Pancreas (tissue), 10 donors: ENCODE data around the gene ARHGAP26. TPM values are rescaled to one million over a fixed set of nuclear protein-coding genes. Genes with fewer than 3 reads are reported as not detected.

Experiments used
- ATAC-seq, 4 donors: fragments of 200-7000 bp; cut with Tn5 transposase; one replicate each; pipeline versions ENCODE4 v1.8.0 to v1.9.1; 2020; ENCODE audit warnings: mild to moderate bottlenecking in 4 of 4, moderate library complexity in 4 of 4
- DNase-seq, 6 donors: peaks; one replicate each; pipeline ENCODE4 v3.0.0-alpha.2; 2020
- FAIRE-seq: peaks from 2 replicates; lab custom pipeline; 2012; peaks lifted over from hg19 to GRCh38; lab: Jason Lieb, UNC
- H3K27ac ChIP-seq, 4 donors: fragments of 200-600 bp; sonication (generic); 1 replicate in 3 of 4; 2 replicates in 1 of 4; pipeline versions ENCODE4 v1.5.0 to v1.8.0; 2020
- H3K27me3 ChIP-seq, 4 donors: fragments of 200-600 bp; one replicate each; pipeline ENCODE4 v1.8.0; 2021
- H3K36me3 ChIP-seq, 3 donors: fragments of 200-600 bp; sonication (generic) in 1 of 3; one replicate each; pipeline versions ENCODE4 v1.5.0 to v1.8.0; 2020 to 2021
- H3K4me1 ChIP-seq, 3 donors: fragments of 200-600 bp; one replicate each; pipeline ENCODE4 v1.8.0; 2021
- H3K4me3 ChIP-seq, 4 donors: fragments of 200-600 bp; sonication (generic) in 2 of 4; one replicate each; pipeline versions ENCODE4 v1.5.0 to v1.8.0; 2020 to 2021
- H3K9me3 ChIP-seq, 4 donors: fragments of 200-600 bp; one replicate each; pipeline ENCODE4 v1.8.0; 2021
- WGBS, 2 donors: extraction: QIAGEN DNeasy Blood & Tissue Kit; methylation state at CpG; one replicate each; pipeline ENCODE4 v1.1.7; 2013; 5-methylcytosine and 5-hydroxymethylcytosine counted together
- intact Hi-C, 3 donors: fragments of 100-400 bp; cut with DNase I; formaldehyde crosslinking; loops; one replicate each; pipeline versions ENCODE4 v1.11.1 to v1.14.2; 2022
- polyA plus RNA-seq, 2 donors: library from polyadenylated mRNA; stranded (reverse); fragments of 200-250 nt; gene quantifications; one replicate each; pipeline ENCODE4 v1.2.3, GENCODE V29; 2013
- total RNA-seq, 6 donors: library from RNA; stranded (reverse); fragmentation: NEBNext Ultra II Directional in 4 of 6; extraction: Animal tissue kit (Norgen Biotek cat#: 25700) in 4 of 6; gene quantifications; one replicate each; pipeline versions ENCODE4 v1.2.1 to v1.2.4, GENCODE V29; 2021 to 2023
- TF ChIP-seq, protein P1 (sequence below), 4 donors: fragments of 200-600 bp; sonication (generic) in 3 of 4; IDR thresholded peaks; one replicate each; pipeline versions ENCODE4 v1.5.0 to v1.8.0; 2021; ENCODE audit warnings: antibody characterized with exemption in 4 of 4
- donor health status: healthy with polysubstance abuse.
- donor health status: DM: no; HTN: no; CAD: no; lungs with moderate emphysema.
- donor health status: DM: no; HTN: no; CAD: no.
- donor health status: control.
- donor health status: control.
- donor health status: Bipolar disorder and iron deficiency.
- donor health status: DM: yes; HTN: yes; CAD: no.
- donor health status: DM: no; HTN: no; CAD: no.
- donor health status: DM: no; HTN: no; CAD: no.
- donor health status: DM: yes; HTN: yes; CAD: no.

Gene ARHGAP26
- total and polyA plus RNA-seq, 8 donors: 3.0 to 28.1 (median 10.3) TPM

DNA sequence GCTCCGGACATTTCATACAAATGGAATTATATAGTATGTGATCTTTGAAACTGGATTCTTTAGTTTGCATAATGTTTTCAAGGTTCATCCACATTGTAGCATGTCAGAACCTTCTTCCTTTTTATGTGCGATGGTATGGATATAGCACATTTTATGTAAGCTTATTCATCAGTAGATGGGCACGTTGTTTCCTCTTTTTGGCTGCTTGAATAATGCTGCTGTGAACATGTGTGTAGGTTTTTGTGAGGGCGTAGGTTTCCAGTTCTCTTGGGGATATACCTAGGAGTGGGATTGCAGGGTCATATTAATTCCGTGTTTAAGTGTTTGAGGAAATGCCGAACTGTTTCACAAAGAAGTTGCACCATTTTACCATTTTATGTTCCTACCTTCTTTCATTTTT is 445.5 kb downstream of the ARHGAP26 start:
- no peak overlapping the region for H3K4me3 ChIP-seq
- no peaks in the 10 kb centered on the region for H3K36me3 ChIP-seq
- ATAC-seq: no peak
- no peak for FAIRE-seq
- intact Hi-C loops: no loop called here
- no peaks in the 10 kb centered on the region for H3K4me1 ChIP-seq
- 90 to 93% methylated on average over 6 of the region's 6 CpGs for WGBS, 2 donors
- H3K9me3 ChIP-seq: no peaks in the 10 kb centered on the region
- H3K27ac ChIP-seq: no peak overlapping the region
- TF ChIP-seq, protein P1, sequence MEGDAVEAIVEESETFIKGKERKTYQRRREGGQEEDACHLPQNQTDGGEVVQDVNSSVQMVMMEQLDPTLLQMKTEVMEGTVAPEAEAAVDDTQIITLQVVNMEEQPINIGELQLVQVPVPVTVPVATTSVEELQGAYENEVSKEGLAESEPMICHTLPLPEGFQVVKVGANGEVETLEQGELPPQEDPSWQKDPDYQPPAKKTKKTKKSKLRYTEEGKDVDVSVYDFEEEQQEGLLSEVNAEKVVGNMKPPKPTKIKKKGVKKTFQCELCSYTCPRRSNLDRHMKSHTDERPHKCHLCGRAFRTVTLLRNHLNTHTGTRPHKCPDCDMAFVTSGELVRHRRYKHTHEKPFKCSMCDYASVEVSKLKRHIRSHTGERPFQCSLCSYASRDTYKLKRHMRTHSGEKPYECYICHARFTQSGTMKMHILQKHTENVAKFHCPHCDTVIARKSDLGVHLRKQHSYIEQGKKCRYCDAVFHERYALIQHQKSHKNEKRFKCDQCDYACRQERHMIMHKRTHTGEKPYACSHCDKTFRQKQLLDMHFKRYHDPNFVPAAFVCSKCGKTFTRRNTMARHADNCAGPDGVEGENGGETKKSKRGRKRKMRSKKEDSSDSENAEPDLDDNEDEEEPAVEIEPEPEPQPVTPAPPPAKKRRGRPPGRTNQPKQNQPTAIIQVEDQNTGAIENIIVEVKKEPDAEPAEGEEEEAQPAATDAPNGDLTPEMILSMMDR (IDR thresholded peaks at IDR 0.05): no peak
- H3K27me3 ChIP-seq: no peaks in the 10 kb centered on the region
- DNase-seq: no peak

DNA sequence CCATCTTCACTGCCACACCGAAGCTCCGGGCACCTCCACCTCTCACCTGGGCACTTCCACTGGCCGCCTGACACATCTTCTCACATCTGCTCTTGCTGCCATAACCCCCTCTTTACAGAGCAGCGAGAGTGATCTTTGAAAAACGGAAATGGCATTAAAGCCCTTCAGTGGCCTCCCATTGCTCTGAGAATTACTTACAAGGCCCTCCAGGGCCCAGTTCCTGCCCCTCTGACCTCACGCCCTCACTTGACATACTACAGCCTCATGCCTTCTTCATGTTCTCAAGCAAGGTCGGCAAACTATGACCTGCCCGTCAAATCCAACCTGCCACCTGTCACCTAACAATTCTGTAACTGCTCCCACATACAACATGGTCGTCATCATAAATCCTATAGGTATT is 446.0 kb downstream of the ARHGAP26 start:
- DNase-seq (no peak), ATAC-seq (no peak), FAIRE-seq (no peak)
- Histone ChIP-seq H3K4me1 (no peaks in the 10 kb centered on the region), H3K27ac (no peak overlapping the region), H3K27me3 (no peaks in the 10 kb centered on the region), H3K36me3 (no peaks in the 10 kb centered on the region), H3K9me3 (no peaks in the 10 kb centered on the region), H3K4me3 (no peak overlapping the region)
- WGBS, 2 donors: 80 to 87% methylated on average over 9 of the region's 9 CpGs
- TF ChIP-seq, protein P1 (IDR thresholded peaks at IDR 0.05): no peak
- intact Hi-C loops: no loop called here

DNA sequence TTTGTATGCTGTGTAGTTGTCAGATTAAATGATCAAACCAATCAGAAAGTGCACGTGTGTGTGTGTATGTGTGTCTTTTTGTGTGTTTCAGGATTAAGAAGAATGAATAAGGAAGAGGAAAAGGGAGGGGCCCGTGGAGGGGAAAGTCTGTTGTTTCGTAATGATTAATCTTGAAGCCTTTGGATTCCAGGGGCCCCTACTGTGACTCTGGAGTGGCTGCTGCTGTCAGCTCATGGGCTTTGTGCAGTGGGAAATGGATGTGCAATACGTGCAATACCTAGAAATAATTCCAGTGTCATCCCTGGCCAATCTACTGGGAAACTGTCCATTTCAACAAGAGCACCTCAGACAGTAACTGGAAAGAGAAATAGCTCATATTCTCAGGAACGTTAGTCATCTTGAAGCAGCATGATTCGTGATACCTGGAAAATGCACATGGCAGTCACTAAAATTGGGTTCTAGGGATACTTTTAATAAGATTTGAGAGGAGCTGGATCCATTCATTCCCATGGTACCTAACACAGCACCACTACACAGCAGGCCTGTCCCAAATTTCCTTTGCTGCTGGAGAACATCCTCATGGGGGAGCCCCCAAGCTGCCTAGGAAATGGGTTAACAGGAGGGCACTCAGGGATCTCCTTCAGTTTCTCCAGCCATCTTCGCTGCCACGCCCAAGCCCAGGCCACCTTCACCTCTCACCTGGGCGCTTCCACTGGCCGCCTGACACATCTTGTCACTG is 447.1 kb downstream of the ARHGAP26 start:
- ATAC-seq (no peak), DNase-seq (no peak), FAIRE-seq (no peak)
- H3K4me1 ChIP-seq: no peaks in the 10 kb centered on the region
- no peak overlapping the region for H3K27ac ChIP-seq
- intact Hi-C loops: no loop called here
- H3K9me3 ChIP-seq: no peaks in the 10 kb centered on the region
- H3K27me3 ChIP-seq: no peaks in the 10 kb centered on the region
- H3K36me3 ChIP-seq: no peaks in the 10 kb centered on the region
- H3K4me3 ChIP-seq: no peak overlapping the region
- 79 to 84% methylated on average over 10 of the region's 10 CpGs for WGBS, 2 donors
- TF ChIP-seq, protein P1 (IDR thresholded peaks at IDR 0.05): no peak

DNA sequence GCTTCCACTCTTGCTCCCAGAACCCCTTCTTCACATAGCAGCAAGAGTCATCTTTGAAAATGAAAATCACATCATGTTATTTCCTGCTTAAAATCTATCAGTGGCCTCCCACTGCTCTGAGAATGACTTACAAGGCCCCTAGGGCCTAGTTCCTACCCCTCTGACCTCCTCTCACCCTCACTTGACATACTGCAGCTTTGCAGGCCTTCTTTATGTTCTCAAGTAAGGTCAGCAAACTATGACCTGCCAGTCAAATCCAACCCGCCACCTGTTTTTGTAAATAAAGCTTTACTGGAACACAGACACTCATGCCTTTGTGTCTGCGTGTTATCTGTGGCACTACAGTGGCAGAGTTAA is 447.6 kb downstream of the ARHGAP26 start:
- Histone ChIP-seq H3K9me3 (no peaks in the 10 kb centered on the region), H3K36me3 (no peaks in the 10 kb centered on the region), H3K4me1 (no peaks in the 10 kb centered on the region), H3K4me3 (no peak overlapping the region), H3K27ac (no peak overlapping the region), H3K27me3 (no peaks in the 10 kb centered on the region)
- intact Hi-C loops: no loop called here
- DNase-seq (no peak), FAIRE-seq (no peak), ATAC-seq (no peak)
- TF ChIP-seq, protein P1 (IDR thresholded peaks at IDR 0.05): no peak
- 86 to 93% methylated on average over 2 of the region's 2 CpGs for WGBS, 2 donors

DNA sequence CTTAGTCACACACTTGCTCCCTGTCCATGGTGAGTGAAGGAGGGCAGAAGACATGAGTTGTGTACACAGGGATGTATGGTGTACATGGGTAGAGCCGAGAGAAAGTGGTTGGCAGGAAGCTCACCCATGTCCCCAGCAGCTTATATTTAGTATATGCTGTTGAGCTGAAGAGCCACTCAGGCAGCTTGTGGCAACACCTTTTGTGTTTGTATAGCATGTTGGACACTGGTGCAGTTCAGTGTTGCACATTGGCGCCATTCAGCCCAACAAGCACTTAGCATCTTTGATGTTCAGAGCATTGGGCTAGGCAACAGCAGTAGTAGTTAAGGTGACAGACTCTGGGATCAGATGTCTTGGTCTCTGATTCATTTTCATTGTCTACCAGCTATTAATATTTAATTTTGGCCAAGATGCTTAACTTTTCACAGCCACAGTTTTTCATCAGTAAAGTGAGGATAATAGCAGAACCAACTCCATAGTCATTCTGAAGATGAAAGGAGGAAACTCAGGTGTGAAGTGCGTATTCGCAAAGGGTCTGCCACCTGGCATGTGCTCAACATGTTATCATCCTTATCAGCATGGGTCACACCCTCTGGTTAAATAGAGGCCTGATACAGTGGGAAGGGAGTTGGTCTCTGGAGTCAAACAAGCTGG is 448.5 kb downstream of the ARHGAP26 start:
- TF ChIP-seq, protein P1 (IDR thresholded peaks at IDR 0.05): no peak
- ATAC-seq: no peak
- DNase-seq: no peak
- 78 to 83% methylated on average over 4 of the region's 4 CpGs for WGBS, 2 donors
- FAIRE-seq: no peak
- intact Hi-C loops: no loop called here
- H3K27ac ChIP-seq: no peak overlapping the region
- H3K36me3 ChIP-seq: no peaks in the 10 kb centered on the region
- no peak overlapping the region for H3K4me3 ChIP-seq
- H3K9me3 ChIP-seq: no peaks in the 10 kb centered on the region
- H3K4me1 ChIP-seq: no peaks in the 10 kb centered on the region
- no peaks in the 10 kb centered on the region for H3K27me3 ChIP-seq
